ENCODE data around the gene INSIG1. TPM values are rescaled to one million over a fixed set of nuclear protein-coding genes. Genes with fewer than 3 reads are reported as not detected.

Gene INSIG1
- total RNA-seq, 6 donors from 2014 or later: 16.8 to 136 (median 100) TPM

- Histone ChIP-seq H3K27me3 (no peaks in the 10 kb centered on the region), H3K4me3 (no peak overlapping the region), H3K36me3 (no peaks in the 10 kb centered on the region), H3K4me1 (no peaks in the 10 kb centered on the region), H3K27ac (no peak overlapping the region), H3K9me3 (no peaks in the 10 kb centered on the region)
- no CpG with 5 or more reads among the region's 5 CpGs for WGBS, 2 donors
- TF ChIP-seq CTCF (IDR thresholded peaks at IDR 0.05) (no peak), POLR2AphosphoS5 (IDR thresholded peaks at IDR 0.05) (no peak), EP300 (IDR thresholded peaks at IDR 0.05) (no peak), POLR2A (IDR thresholded peaks at IDR 0.05) (no peak)
- no peak for ATAC-seq (ENCODE audit: low FRiP score in 2 of 2)
- no peak for DNase-seq
Measured at GRCh38 chr7:155329225-155329624, 31.5 kb downstream of the INSIG1 start.

GRCh38 chr7:155331396-155331795 lies 33.7 kb downstream of the INSIG1 start:
- DNase-seq: no peak
- H3K27ac ChIP-seq: no peak overlapping the region

GRCh38 chr7:155333346-155334234 lies 35.9 kb downstream of the INSIG1 start:
- H3K36me3 ChIP-seq: no peaks in the 10 kb centered on the region
- DNase-seq (no peak), ATAC-seq (ENCODE audit: low FRiP score in 2 of 2) (no peak)
- H3K27me3 ChIP-seq: no peaks in the 10 kb centered on the region
- TF ChIP-seq EP300 (IDR thresholded peaks at IDR 0.05) (no peak), POLR2AphosphoS5 (IDR thresholded peaks at IDR 0.05) (no peak), POLR2A (IDR thresholded peaks at IDR 0.05) (no peak), CTCF (IDR thresholded peaks at IDR 0.05) (no peak)
- H3K4me3 ChIP-seq: no peak overlapping the region
- H3K9me3 ChIP-seq: no peaks in the 10 kb centered on the region
- no peak overlapping the region for H3K27ac ChIP-seq
- H3K4me1 ChIP-seq: no peaks in the 10 kb centered on the region
- 70 to 74% methylated on average over 21 to 22 of the region's 23 CpGs for WGBS, 2 donors

More at GRCh38 chr7:155331396-155331795, 33.7 kb downstream of the INSIG1 start:
- TF ChIP-seq POLR2A (IDR thresholded peaks at IDR 0.05) (no peak), CTCF (IDR thresholded peaks at IDR 0.05) (no peak), POLR2AphosphoS5 (IDR thresholded peaks at IDR 0.05) (no peak), EP300 (IDR thresholded peaks at IDR 0.05) (no peak)
- Histone ChIP-seq H3K36me3 (no peaks in the 10 kb centered on the region), H3K9me3 (no peaks in the 10 kb centered on the region), H3K4me3 (no peak overlapping the region), H3K4me1 (no peaks in the 10 kb centered on the region), H3K27me3 (no peaks in the 10 kb centered on the region)
- ATAC-seq (ENCODE audit: low FRiP score in 2 of 2): no peak
- 49 to 66% methylated on average over 4 of the region's 4 CpGs for WGBS, 2 donors

- no peak for ATAC-seq (ENCODE audit: low FRiP score in 2 of 2)
- Histone ChIP-seq H3K27ac (no peak overlapping the region), H3K4me3 (no peak overlapping the region), H3K27me3 (no peaks in the 10 kb centered on the region), H3K36me3 (no peaks in the 10 kb centered on the region), H3K4me1 (no peaks in the 10 kb centered on the region), H3K9me3 (no peaks in the 10 kb centered on the region)
- WGBS, 2 donors: 84 to 85% methylated on average over 19 to 21 of the region's 21 CpGs
- no peak for TF ChIP-seq POLR2AphosphoS5 (IDR thresholded peaks at IDR 0.05)
- no peak for TF ChIP-seq CTCF (IDR thresholded peaks at IDR 0.05)
- TF ChIP-seq EP300 (IDR thresholded peaks at IDR 0.05): no peak
- TF ChIP-seq POLR2A (IDR thresholded peaks at IDR 0.05): no peak
- no peak for DNase-seq
Measured at GRCh38 chr7:155336812-155337602, 39.3 kb downstream of the INSIG1 start.
